ENCODE results near the gene INTS4.
"Not testable (repeated sequence)": the region's sequence is repeated elsewhere in the genome, so short reads cannot be mapped to it uniquely, and the experiment has no call there.

- not testable (repeated sequence) for TF ChIP-seq CTCF, POLR2A (IDR thresholded peaks at IDR 0.05)
Observed at GRCh38 chr11:77958583-77959177, 35.8 kb downstream of the INTS4 start.
